ENCODE measurements around the gene NFKB1. TPM values are rescaled to one million over a fixed set of nuclear protein-coding genes. Genes with fewer than 3 reads are reported as not detected.
A peak's percentile ranks its signal among the peaks of the same experiment; 100 is the strongest.

Gene NFKB1
- total RNA-seq, 3 donors from 2014 or later (not counting 1 experiment from before 2014, with no cell fraction given): 144 to 235 (median 163) TPM

GRCh38 chr4:102592256-102592655 is 91.1 kb downstream of the NFKB1 start:
- Histone ChIP-seq H3K4me3 (ENCODE audit: low read length) (no peak overlapping the region), H3K36me3 (ENCODE audit: control insufficient read depth, insufficient read depth, low read length) (peaks cover 57% of the 10 kb centered on the region)
- TF ChIP-seq CTCF (IDR thresholded peaks at IDR 0.05): no peak

GRCh38 chr4:102593147-102593546 is 92.0 kb downstream of the NFKB1 start:
- no peak overlapping the region for H3K27ac ChIP-seq (ENCODE audit: low read length)
- Mint-ChIP-seq H3K4me1 (peaks cover 29 to 31% of the 10 kb centered on the region in 2 donors), H3K36me3 (peaks cover 40% of the 10 kb centered on the region)

More at GRCh38 chr4:102592256-102592655, 91.1 kb downstream of the NFKB1 start:
- H3K27me3 ChIP-seq (ENCODE audit: control insufficient read depth, insufficient read depth, low read length): no peaks in the 10 kb centered on the region
- no peaks in the 10 kb centered on the region for H3K9me3 Mint-ChIP-seq
- no peak overlapping the region for H3K27ac ChIP-seq (ENCODE audit: low read length)
- H3K4me1 Mint-ChIP-seq: peaks cover 23 to 25% of the 10 kb centered on the region in 2 donors
- DNase-seq (no peak), ATAC-seq (no peak)
- intact Hi-C loops (cut with micrococcal nuclease): no loop called here
- H3K36me3 Mint-ChIP-seq: peaks cover 32% of the 10 kb centered on the region
- peak overlapping the region; percentile 11 to 59 for H3K27ac Mint-ChIP-seq
- no peak overlapping the region for H3K4me3 Mint-ChIP-seq
- no peaks in the 10 kb centered on the region for H3K4me1 ChIP-seq (ENCODE audit: control insufficient read depth, insufficient read depth, low read length)
- H3K27me3 Mint-ChIP-seq (ENCODE audit: low read depth in 2 of 2): no peaks in the 10 kb centered on the region
- no peaks in the 10 kb centered on the region for H3K9me3 ChIP-seq (ENCODE audit: control insufficient read depth, insufficient read depth, low read length)

GRCh38 chr4:102594000-102594399 is 92.8 kb downstream of the NFKB1 start:
- H3K27me3 Mint-ChIP-seq (ENCODE audit: low read depth in 2 of 2): no peaks in the 10 kb centered on the region
- Histone ChIP-seq H3K36me3 (ENCODE audit: control insufficient read depth, insufficient read depth, low read length) (peaks cover 65% of the 10 kb centered on the region), H3K27ac (ENCODE audit: low read length) (no peak overlapping the region), H3K27me3 (ENCODE audit: control insufficient read depth, insufficient read depth, low read length) (no peaks in the 10 kb centered on the region), H3K9me3 (ENCODE audit: control insufficient read depth, insufficient read depth, low read length) (no peaks in the 10 kb centered on the region), H3K4me3 (ENCODE audit: low read length) (no peak overlapping the region), H3K4me1 (ENCODE audit: control insufficient read depth, insufficient read depth, low read length) (peaks cover 3% of the 10 kb centered on the region)
- peaks cover 35 to 38% of the 10 kb centered on the region in 2 donors for H3K4me1 Mint-ChIP-seq
- WGBS (ENCODE audit: insufficient coverage): 100% methylated on average over 1 of the region's 2 CpGs
- ATAC-seq: no peak
- peak overlapping the region in 1 of 2 donors; percentile 55 for H3K27ac Mint-ChIP-seq
- H3K36me3 Mint-ChIP-seq: peaks cover 49% of the 10 kb centered on the region
- TF ChIP-seq CTCF (IDR thresholded peaks at IDR 0.05): no peak
- H3K9me3 Mint-ChIP-seq: no peaks in the 10 kb centered on the region
- intact Hi-C loops (cut with micrococcal nuclease): no loop called here
- H3K4me3 Mint-ChIP-seq: no peak overlapping the region
- DNase-seq: no peak

More at GRCh38 chr4:102593147-102593546, 92.0 kb downstream of the NFKB1 start:
- no peak for ATAC-seq
- no peak overlapping the region for H3K4me3 Mint-ChIP-seq
- TF ChIP-seq CTCF (IDR thresholded peaks at IDR 0.05): no peak
- WGBS (ENCODE audit: insufficient coverage): 83% methylated on average over 1 of the region's 7 CpGs
- DNase-seq: no peak
- no peaks in the 10 kb centered on the region for H3K27me3 Mint-ChIP-seq (ENCODE audit: low read depth in 2 of 2)
- Histone ChIP-seq H3K4me3 (ENCODE audit: low read length) (no peak overlapping the region), H3K36me3 (ENCODE audit: control insufficient read depth, insufficient read depth, low read length) (peaks cover 60% of the 10 kb centered on the region), H3K9me3 (ENCODE audit: control insufficient read depth, insufficient read depth, low read length) (no peaks in the 10 kb centered on the region), H3K4me1 (ENCODE audit: control insufficient read depth, insufficient read depth, low read length) (no peaks in the 10 kb centered on the region), H3K27me3 (ENCODE audit: control insufficient read depth, insufficient read depth, low read length) (no peaks in the 10 kb centered on the region)
- H3K27ac Mint-ChIP-seq: peak overlapping the region; percentile 11 to 59
- intact Hi-C loops (cut with micrococcal nuclease): no loop called here
- H3K9me3 Mint-ChIP-seq: no peaks in the 10 kb centered on the region

- DNase-seq: no peak
- Mint-ChIP-seq H3K36me3 (peaks cover 52% of the 10 kb centered on the region), H3K27ac (peak overlapping the region in 1 of 2 donors; percentile 50), H3K27me3 (ENCODE audit: low read depth in 2 of 2) (no peaks in the 10 kb centered on the region), H3K9me3 (no peaks in the 10 kb centered on the region), H3K4me3 (no peak overlapping the region), H3K4me1 (peaks cover 30 to 31% of the 10 kb centered on the region in 2 donors)
- H3K36me3 ChIP-seq (ENCODE audit: control insufficient read depth, insufficient read depth, low read length): peaks cover 80% of the 10 kb centered on the region
- ATAC-seq: no peak
- no peaks in the 10 kb centered on the region for H3K9me3 ChIP-seq (ENCODE audit: control insufficient read depth, insufficient read depth, low read length)
- intact Hi-C loops (cut with micrococcal nuclease): no loop called here
- H3K4me1 ChIP-seq (ENCODE audit: control insufficient read depth, insufficient read depth, low read length): peaks cover 3% of the 10 kb centered on the region
- H3K27ac ChIP-seq (ENCODE audit: low read length): no peak overlapping the region
- no peak overlapping the region for H3K4me3 ChIP-seq (ENCODE audit: low read length)
- no peaks in the 10 kb centered on the region for H3K27me3 ChIP-seq (ENCODE audit: control insufficient read depth, insufficient read depth, low read length)
- 88% methylated on average over 1 of the region's 4 CpGs for WGBS (ENCODE audit: insufficient coverage)
- no peak for TF ChIP-seq CTCF (IDR thresholded peaks at IDR 0.05)
These were observed 95.4 kb downstream of the NFKB1 start for GRCh38 chr4:102596532-102596931.

Measured in natural killer cell (primary cell).